Measurements from ENCODE around the gene PAIP2B. TPM values are rescaled to one million over a fixed set of nuclear protein-coding genes. Genes with fewer than 3 reads are reported as not detected.

The PAIP2B gene
- polyA plus RNA-seq, 1 donor from 2014 or later = 14.4 TPM

DNA sequence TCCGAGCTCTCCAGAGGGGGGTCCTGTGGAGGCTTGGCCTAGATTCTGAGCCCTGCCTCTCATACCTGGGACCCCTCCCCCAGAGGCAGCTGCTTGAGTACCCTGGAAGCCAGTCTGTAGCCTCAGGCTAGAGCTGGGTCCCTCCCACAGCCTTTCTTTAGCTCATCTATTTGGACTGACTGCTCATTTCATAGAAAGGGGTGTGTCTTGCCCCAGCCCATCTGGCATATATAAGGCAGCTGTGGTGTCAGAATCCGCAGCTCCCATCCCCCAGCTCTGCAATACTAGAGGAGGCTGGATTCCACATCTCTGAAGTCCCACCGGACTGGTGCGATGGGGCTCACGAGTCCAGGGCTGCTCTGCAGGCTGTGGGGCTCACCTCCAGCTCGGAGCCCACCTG lies 70.3 kb downstream of the PAIP2B start:
- H3K79me2 ChIP-seq (replicated peaks; ENCODE audit: insufficient read depth, low read length) = no peaks in the 10 kb centered on the region
- no peaks in the 10 kb centered on the region for H3K27me3 ChIP-seq (ENCODE audit: insufficient read depth, low read depth, low read length)
- no peaks in the 10 kb centered on the region for H3K36me3 ChIP-seq (ENCODE audit: insufficient read depth, low read length)
- H3K9ac ChIP-seq (ENCODE audit: low read length) = no peak overlapping the region
- no peaks in the 10 kb centered on the region for H3F3A ChIP-seq (ENCODE audit: insufficient read depth, low read length, poor library complexity, severe bottlenecking)
- no peak overlapping the region for H3K4me3 ChIP-seq (ENCODE audit: low read length)
- no peaks in the 10 kb centered on the region for H3K9me2 ChIP-seq (ENCODE audit: insufficient read depth, low read length)
- no peak overlapping the region for H3K4me2 ChIP-seq (ENCODE audit: low read length)
- no peak overlapping the region for H3K27ac ChIP-seq (ENCODE audit: low read length)
- H4K20me1 ChIP-seq (ENCODE audit: insufficient read depth) = no peaks in the 10 kb centered on the region
- no peaks in the 10 kb centered on the region for H3K9me3 ChIP-seq (ENCODE audit: low read length)
- TF ChIP-seq CTCF (IDR thresholded peaks at IDR 0.05; ENCODE audit: poor library complexity, severe bottlenecking) = no peak
- no peak for TF ChIP-seq EZH2 (IDR thresholded peaks at IDR 0.05; ENCODE audit: borderline replicate concordance, insufficient read depth, low read length, poor library complexity, severe bottlenecking)
- no peak for TF ChIP-seq POLR2AphosphoS5 (IDR thresholded peaks at IDR 0.05)
- TF ChIP-seq REST (IDR thresholded peaks at IDR 0.05; ENCODE audit: borderline replicate concordance) = no peak
- TF ChIP-seq SMC3 (conservative IDR thresholded peaks at IDR 0.05; ENCODE audit: poor library complexity) = no peak
- TF ChIP-seq TAF1 (IDR thresholded peaks at IDR 0.05; ENCODE audit: low read depth) = no peak
- TF ChIP-seq RAD21 (conservative IDR thresholded peaks at IDR 0.05) = no peak
- TF ChIP-seq MXI1 (conservative IDR thresholded peaks at IDR 0.05; ENCODE audit: poor library complexity, severe bottlenecking) = no peak
- no peak for TF ChIP-seq EP300 (conservative IDR thresholded peaks at IDR 0.05; ENCODE audit: poor library complexity, severe bottlenecking)
- H2AFZ ChIP-seq (ENCODE audit: low read depth, low read length) = no peak overlapping the region

- Histone ChIP-seq H3K4me2 (ENCODE audit: low read length) (no peak overlapping the region), H4K20me1 (ENCODE audit: insufficient read depth) (no peaks in the 10 kb centered on the region), H3K79me2 (replicated peaks; ENCODE audit: insufficient read depth, low read length) (no peaks in the 10 kb centered on the region), H3K9me3 (ENCODE audit: low read length) (no peaks in the 10 kb centered on the region), H3K9me2 (ENCODE audit: insufficient read depth, low read length) (no peaks in the 10 kb centered on the region), H3K36me3 (ENCODE audit: insufficient read depth, low read length) (no peaks in the 10 kb centered on the region), H3K27me3 (ENCODE audit: insufficient read depth, low read depth, low read length) (no peaks in the 10 kb centered on the region), H3K27ac (ENCODE audit: low read length) (no peak overlapping the region), H2AFZ (ENCODE audit: low read depth, low read length) (no peak overlapping the region), H3K4me3 (ENCODE audit: low read length) (no peak overlapping the region), H3K9ac (ENCODE audit: low read length) (no peak overlapping the region), H3F3A (ENCODE audit: insufficient read depth, low read length, poor library complexity, severe bottlenecking) (no peaks in the 10 kb centered on the region)
- no peak for TF ChIP-seq RAD21 (conservative IDR thresholded peaks at IDR 0.05)
- TF ChIP-seq REST (IDR thresholded peaks at IDR 0.05; ENCODE audit: borderline replicate concordance) = no peak
- no peak for TF ChIP-seq EZH2 (IDR thresholded peaks at IDR 0.05; ENCODE audit: borderline replicate concordance, insufficient read depth, low read length, poor library complexity, severe bottlenecking)
- TF ChIP-seq CTCF (IDR thresholded peaks at IDR 0.05; ENCODE audit: poor library complexity, severe bottlenecking) = no peak
- TF ChIP-seq TAF1 (IDR thresholded peaks at IDR 0.05; ENCODE audit: low read depth) = no peak
- TF ChIP-seq EP300 (conservative IDR thresholded peaks at IDR 0.05; ENCODE audit: poor library complexity, severe bottlenecking) = no peak
- no peak for TF ChIP-seq SMC3 (conservative IDR thresholded peaks at IDR 0.05; ENCODE audit: poor library complexity)
- no peak for TF ChIP-seq MXI1 (conservative IDR thresholded peaks at IDR 0.05; ENCODE audit: poor library complexity, severe bottlenecking)
- no peak for TF ChIP-seq POLR2AphosphoS5 (IDR thresholded peaks at IDR 0.05)
Measured at GRCh38 chr2:71155846-71156245, 71.1 kb downstream of the PAIP2B start.

Measured in neural cell (in vitro differentiated cells).